K562 (cell line): ENCODE results near the gene XPOT. TPM values are rescaled to one million over a fixed set of nuclear protein-coding genes. Genes with fewer than 3 reads are reported as not detected.

ENCODE experiments used
- ATAC-seq: fragments of 200-7000 bp; cut with Tn5 transposase; 3 replicates; pipeline ENCODE4 v1.9.1; 2020; ENCODE audit warnings: moderate library complexity
- BruUV-seq: library from RNA; stranded (reverse); fragments of 400-500 nt; replicated peaks from 2 replicates; lab custom pipeline; 2021; lab: Mats Ljungman, UMichigan
- CTCF ChIA-PET: fragments of 300-600 bp; formaldehyde crosslinking; extraction: SDS; loops from one replicate; lab custom pipeline; 2021; ENCODE audit warnings: low intra/inter-chr PET ratio; lab: Yijun Ruan, JAX
- POLR2A ChIA-PET: fragments of 300-600, 350-650 bp; sonication (Branson Sonifier 250); formaldehyde crosslinking; extraction: SDS; loops from one replicate; lab custom pipeline; 2021; ENCODE audit warnings: antibody characterized with exemption, inconsistent platforms; lab: Yijun Ruan, JAX
- DNase-seq, 4 experiments: peaks; one replicate each; pipeline versions ENCODE4 v3.0.0 to v3.0.0-alpha.2; 2011 to 2018; ENCODE audit warnings: low spot score in 3 of 4, mixed read lengths in 3 of 4; ENCODE audit errors: extremely low read depth in 1 of 4
- FAIRE-seq: peaks from 2 replicates; lab custom pipeline; 2011; peaks lifted over from hg19 to GRCh38; lab: Jason Lieb, UNC
- H2AFZ ChIP-seq: 2 replicates; pipeline ENCODE4 v1.6.0; 2011; ENCODE audit warnings: low read depth, low read length, control low read depth, inconsistent platforms
- H3K27ac ChIP-seq: fragments of 200-600 bp; 3 replicates; pipeline ENCODE4 v1.8.0; 2011; ENCODE audit warnings: low read depth, mild to moderate bottlenecking, control low read depth, inconsistent platforms, low read length, moderate library complexity, mixed read lengths; ENCODE audit errors: extremely low read depth
- H3K27me3 ChIP-seq, 2 experiments: fragments of 300-600 bp in 1 of 2; 2 replicates in 1 of 2; 3 replicates in 1 of 2; pipeline versions ENCODE4 v1.6.0 to v1.8.0; 2011; ENCODE audit warnings: inconsistent platforms in 2 of 2, low read length in 2 of 2, mild to moderate bottlenecking in 1 of 2, mixed read lengths in 1 of 2, moderate library complexity in 1 of 2; ENCODE audit not compliant: control insufficient read depth in 2 of 2, insufficient read depth in 2 of 2
- H3K36me3 ChIP-seq: fragments of 300-600 bp; 3 replicates; pipeline ENCODE4 v1.8.0; 2011; ENCODE audit warnings: mild to moderate bottlenecking, low read length, inconsistent platforms; ENCODE audit not compliant: control insufficient read depth, insufficient read depth
- H3K4me1 ChIP-seq, 2 experiments: fragments of 200-600 bp in 1 of 2; replicated peaks in 1 of 2; 2 replicates in 1 of 2; 3 replicates in 1 of 2; pipeline versions ENCODE4 v1.5.1 to v1.8.0; 2011; ENCODE audit warnings: inconsistent platforms in 2 of 2, low read length in 2 of 2, mild to moderate bottlenecking in 1 of 2, mixed read lengths in 1 of 2, moderate library complexity in 1 of 2; ENCODE audit not compliant: control insufficient read depth in 2 of 2, insufficient read depth in 2 of 2
- H3K4me2 ChIP-seq: 2 replicates; pipeline ENCODE4 v1.6.1; 2011; ENCODE audit warnings: low read length, control low read depth, inconsistent platforms, mixed read lengths; ENCODE audit not compliant: insufficient read depth
- H3K4me3 ChIP-seq: fragments of 200-600 bp; sonication (generic), shearing (Covaris generic); 2 replicates; pipeline ENCODE4 v1.5.1; 2016; ENCODE audit warnings: control low read depth, inconsistent platforms
- H3K79me2 ChIP-seq: fragments of 200-600 bp; 3 replicates; pipeline ENCODE4 v1.8.0; 2011; ENCODE audit warnings: low read length, inconsistent platforms; ENCODE audit not compliant: control insufficient read depth, insufficient read depth
- H3K9ac ChIP-seq, 2 experiments: 2 replicates each; pipeline versions ENCODE4 v1.6.0 to v1.6.1; 2011; ENCODE audit warnings: low read depth in 2 of 2, low read length in 2 of 2, control low read depth in 1 of 2, inconsistent platforms in 1 of 2, mild to moderate bottlenecking in 1 of 2, mixed read lengths in 1 of 2; ENCODE audit not compliant: insufficient read depth in 1 of 2
- H3K9me1 ChIP-seq: one replicate; pipeline ENCODE4 v1.6.0; 2011; ENCODE audit warnings: inconsistent platforms, mild to moderate bottlenecking, low read length, moderate library complexity; ENCODE audit not compliant: control insufficient read depth, insufficient read depth
- H3K9me3 ChIP-seq: replicated peaks from 2 replicates; pipeline ENCODE4 v1.5.1; 2011; ENCODE audit warnings: low read depth, low read length, inconsistent platforms; ENCODE audit not compliant: control insufficient read depth, insufficient read depth
- H4K20me1 ChIP-seq: replicated peaks from 2 replicates; pipeline ENCODE4 v1.6.1; 2011; ENCODE audit warnings: low read length, inconsistent platforms, mixed read lengths; ENCODE audit not compliant: control insufficient read depth, insufficient read depth
- BRF2 ChIP-seq: IDR thresholded peaks from 3 replicates; pipeline ENCODE4 v1.6.1; 2011; ENCODE audit warnings: borderline replicate concordance, mild to moderate bottlenecking; ENCODE audit not compliant: insufficient read length, insufficient read depth
- RBM25 ChIP-seq: fragments of 200-400 bp; formaldehyde crosslinking; IDR thresholded peaks from 2 replicates; pipeline ENCODE4 v1.6.1; 2018; ENCODE audit warnings: low read length, low read depth, moderate library complexity; ENCODE audit not compliant: severe bottlenecking
- REST ChIP-seq, 2 experiments: fragments of 450-650 bp; formaldehyde crosslinking in 1 of 2; IDR thresholded peaks; 2 replicates each; pipeline versions ENCODE4 v1.4.0 to v1.6.1; 2014 to 2020; ENCODE audit warnings: mild to moderate bottlenecking in 2 of 2, borderline replicate concordance in 1 of 2, low read depth in 1 of 2
- RREB1 ChIP-seq: fragments of 250-450 bp; sonication (Bioruptor Pico); IDR thresholded peaks from 2 replicates; pipeline ENCODE4 v1.4.0; 2020
- WGBS: fragments of 100-300 bp; shearing (Covaris generic); methylation state at CpG from one replicate; pipeline ENCODE4 v1.1.6; 2016; ENCODE audit warnings: low coverage, mixed read lengths; ENCODE audit not compliant: insufficient coverage; ENCODE audit errors: missing lambda C conversion rate; 5-methylcytosine and 5-hydroxymethylcytosine counted together
- in situ Hi-C: fragments of 300-500 bp; cut with MboI; formaldehyde crosslinking; loops from 4 replicates; pipeline ENCODE4 v1.15.0; 2018; ENCODE audit warnings: inconsistent platforms, mixed read lengths
- intact Hi-C: fragments of 100-400 bp; cut with micrococcal nuclease; formaldehyde crosslinking; loops from 2 replicates; pipeline ENCODE4 v1.14.2; 2022
- polyA plus RNA-seq, 8 experiments: library from polyadenylated mRNA; depleted of rRNA in 4 of 8; stranded (reverse) in 5 of 8; unstranded in 3 of 8; fragments of >200 nt; fragmentation: Nextera tagmentation in 2 of 8; fragmentation: Illumina TruSeq in 1 of 8; extraction: Ambion mirVana in 2 of 8; extraction: Trizol in 1 of 8; gene quantifications; 2 replicates each; pipeline versions ENCODE4 v1.2.1 to v1.2.3, GENCODE V29; 2011 to 2014; ENCODE audit warnings: inconsistent platforms in 1 of 8, missing spikeins in 1 of 8
- total RNA-seq, 7 experiments: library from RNA; depleted of rRNA in 6 of 7; stranded (reverse); fragments of >200 nt in 6 of 7; fragmentation: Illumina TruSeq in 2 of 7; extraction: Trizol in 2 of 7; gene quantifications; 2 replicates each; pipeline versions ENCODE4 v1.2.1 to v1.2.3, GENCODE V29; 2011 to 2021; ENCODE audit warnings: low replicate concordance in 1 of 7

Gene XPOT
- total and polyA plus RNA-seq, 9 of the 15 experiments (the other 6 are each of a cell fraction or from before 2014, with no cell fraction given), result 26.2 to 192 (median 102) TPM

GRCh38 chr12:64473176-64473575 is 69.0 kb downstream of the XPOT start (continued):
- TF ChIP-seq REST (IDR thresholded peaks at IDR 0.05; ENCODE audit: borderline replicate concordance), result no peak
- TF ChIP-seq REST (CRISPR knock-in tag; IDR thresholded peaks at IDR 0.05; ENCODE audit: low read depth), result no peak

GRCh38 chr12:64475518-64475917 is 71.3 kb downstream of the XPOT start:
- Histone ChIP-seq H2AFZ (no peak overlapping the region), H3K4me3 (no peak overlapping the region), H3K9me3 (no peaks in the 10 kb centered on the region), H3K4me2 (no peak overlapping the region), H3K4me1 (no peaks in the 10 kb centered on the region), H3K79me2 (peaks cover 3% of the 10 kb centered on the region; the same call in 1 of the 3 replicates), H3K9me1 (no peaks in the 10 kb centered on the region), H3K27ac (no peak overlapping the region), H3K36me3 (peaks cover 75% of the 10 kb centered on the region), H3K9ac (no peak overlapping the region), H4K20me1 (no peaks in the 10 kb centered on the region), H3K27me3 (no peaks in the 10 kb centered on the region)
- WGBS, result 96% methylated on average over 4 of the region's 4 CpGs
- intact Hi-C loops (no loop called here), in situ Hi-C loops (no loop called here)
- BruUV-seq, result no TSS peak
- FAIRE-seq (no peak), DNase-seq (no peak), ATAC-seq (no peak)
- ChIA-PET CTCF (no interaction called here), POLR2A (no interaction called here)
- TF ChIP-seq BRF2 (no peak), RBM25 (peak; percentile 48), RREB1 (CRISPR knock-in tag) (no peak)
